Neural progenitor cell (in vitro differentiated cells): ENCODE results near the gene BBS5. TPM values are rescaled to one million over a fixed set of nuclear protein-coding genes. Genes with fewer than 3 reads are reported as not detected.

Experiments used
- DNase-seq: peaks from one replicate; pipeline ENCODE4 v3.0.0-alpha.2; 2016; ENCODE audit warnings: low spot score
- H2AFZ ChIP-seq: fragments of 200-600 bp; sonication (generic); replicated peaks from 2 replicates; pipeline ENCODE4 v1.6.1; 2016; ENCODE audit warnings: antibody characterized with exemption
- H3F3A ChIP-seq: fragments of 200-600 bp; sonication (generic); 2 replicates; pipeline ENCODE4 v1.6.1; 2016; ENCODE audit warnings: antibody characterized with exemption, low read depth
- H3K27ac ChIP-seq: fragments of 200-600 bp; sonication (generic); 2 replicates; pipeline ENCODE4 v1.5.1; 2016; ENCODE audit warnings: mild to moderate bottlenecking
- H3K27me3 ChIP-seq: fragments of 200-600 bp; sonication (generic); 2 replicates; pipeline ENCODE4 v1.6.1; 2016; ENCODE audit warnings: mild to moderate bottlenecking, moderate library complexity
- H3K36me3 ChIP-seq: fragments of 200-600 bp; sonication (generic); 2 replicates; pipeline ENCODE4 v1.5.1; 2016
- H3K4me1 ChIP-seq: fragments of 200-600 bp; sonication (generic); 2 replicates; pipeline ENCODE4 v1.6.1; 2016; ENCODE audit warnings: mixed run types
- H3K4me2 ChIP-seq: fragments of 200-600 bp; sonication (generic); 2 replicates; pipeline ENCODE4 v1.6.1; 2016
- H3K4me3 ChIP-seq: fragments of 200-600 bp; sonication (generic); 2 replicates; pipeline ENCODE4 v1.5.1; 2016
- H3K79me2 ChIP-seq: fragments of 200-600 bp; sonication (generic); 2 replicates; pipeline ENCODE4 v1.6.1; 2016; ENCODE audit warnings: low read depth
- H3K9ac ChIP-seq: fragments of 200-600 bp; sonication (generic); 2 replicates; pipeline ENCODE4 v1.6.1; 2016
- H3K9me3 ChIP-seq: fragments of 200-600 bp; sonication (generic); 2 replicates; pipeline ENCODE4 v1.5.1; 2016; ENCODE audit warnings: low read depth
- H4K20me1 ChIP-seq: fragments of 200-600 bp; sonication (generic); 2 replicates; pipeline ENCODE4 v1.6.1; 2016; ENCODE audit warnings: low read depth
- H3K27ac Mint-ChIP-seq: 3 replicates; pipeline ENCODE4 v1.8.0; 2021; ENCODE audit warnings: mixed read lengths
- H3K27me3 Mint-ChIP-seq: 2 replicates; pipeline ENCODE4 v1.8.0; 2022; ENCODE audit warnings: low read depth, mild to moderate bottlenecking, inconsistent platforms, moderate library complexity, mixed read lengths; ENCODE audit not compliant: insufficient read depth
- H3K36me3 Mint-ChIP-seq: 3 replicates; pipeline ENCODE4 v1.8.0; 2021; ENCODE audit warnings: mixed read lengths
- H3K4me1 Mint-ChIP-seq: 3 replicates; pipeline ENCODE4 v1.8.0; 2021; ENCODE audit warnings: mixed read lengths
- H3K4me3 Mint-ChIP-seq: 3 replicates; pipeline ENCODE4 v1.8.0; 2021; ENCODE audit warnings: mild to moderate bottlenecking, moderate library complexity, mixed read lengths
- H3K9me3 Mint-ChIP-seq: 3 replicates; pipeline ENCODE4 v1.8.0; 2020; ENCODE audit warnings: mixed read lengths
- EZH2 ChIP-seq: fragments of 200-600 bp; sonication (generic); IDR thresholded peaks from 2 replicates; pipeline ENCODE4 v1.6.1; 2017; ENCODE audit warnings: antibody characterized with exemption, mild to moderate bottlenecking, moderate library complexity
- EZH2phosphoT487 ChIP-seq: fragments of 200-600 bp; sonication (generic); IDR thresholded peaks from 2 replicates; pipeline ENCODE4 v1.6.1; 2017; ENCODE audit warnings: antibody characterized with exemption
- total RNA-seq: library from RNA; depleted of rRNA; stranded (reverse); fragments of >200 nt; gene quantifications from 2 replicates; pipeline ENCODE4 v1.2.3, GENCODE V29; 2015; ENCODE audit warnings: low replicate concordance
- TF ChIP-seq, protein P1 (sequence below): fragments of 200-600 bp; sonication (generic); IDR thresholded peaks from 2 replicates; pipeline ENCODE4 v1.5.1; 2017; ENCODE audit warnings: antibody characterized with exemption, mild to moderate bottlenecking

BBS5 gene
- total RNA-seq, 1 donor from 2014 or later, result 3.8 TPM

- Histone ChIP-seq H3K9ac (no peak overlapping the region), H3K4me1 (no peaks in the 10 kb centered on the region), H4K20me1 (no peaks in the 10 kb centered on the region), H2AFZ (no peak overlapping the region), H3K27me3 (no peaks in the 10 kb centered on the region), H3K27ac (no peak overlapping the region), H3F3A (peaks cover 16% of the 10 kb centered on the region), H3K9me3 (no peaks in the 10 kb centered on the region), H3K4me2 (no peak overlapping the region), H3K4me3 (no peak overlapping the region), H3K36me3 (no peaks in the 10 kb centered on the region), H3K79me2 (no peaks in the 10 kb centered on the region)
- H3K27me3 Mint-ChIP-seq, result no peaks in the 10 kb centered on the region
- H3K9me3 Mint-ChIP-seq, result peaks cover 2% of the 10 kb centered on the region
- no peaks in the 10 kb centered on the region for H3K36me3 Mint-ChIP-seq
- peak overlapping the region; percentile 30 for H3K27ac Mint-ChIP-seq
- no peaks in the 10 kb centered on the region for H3K4me1 Mint-ChIP-seq
- H3K4me3 Mint-ChIP-seq, result no peak overlapping the region
- TF ChIP-seq EZH2phosphoT487, result no peak
- TF ChIP-seq, protein P1, sequence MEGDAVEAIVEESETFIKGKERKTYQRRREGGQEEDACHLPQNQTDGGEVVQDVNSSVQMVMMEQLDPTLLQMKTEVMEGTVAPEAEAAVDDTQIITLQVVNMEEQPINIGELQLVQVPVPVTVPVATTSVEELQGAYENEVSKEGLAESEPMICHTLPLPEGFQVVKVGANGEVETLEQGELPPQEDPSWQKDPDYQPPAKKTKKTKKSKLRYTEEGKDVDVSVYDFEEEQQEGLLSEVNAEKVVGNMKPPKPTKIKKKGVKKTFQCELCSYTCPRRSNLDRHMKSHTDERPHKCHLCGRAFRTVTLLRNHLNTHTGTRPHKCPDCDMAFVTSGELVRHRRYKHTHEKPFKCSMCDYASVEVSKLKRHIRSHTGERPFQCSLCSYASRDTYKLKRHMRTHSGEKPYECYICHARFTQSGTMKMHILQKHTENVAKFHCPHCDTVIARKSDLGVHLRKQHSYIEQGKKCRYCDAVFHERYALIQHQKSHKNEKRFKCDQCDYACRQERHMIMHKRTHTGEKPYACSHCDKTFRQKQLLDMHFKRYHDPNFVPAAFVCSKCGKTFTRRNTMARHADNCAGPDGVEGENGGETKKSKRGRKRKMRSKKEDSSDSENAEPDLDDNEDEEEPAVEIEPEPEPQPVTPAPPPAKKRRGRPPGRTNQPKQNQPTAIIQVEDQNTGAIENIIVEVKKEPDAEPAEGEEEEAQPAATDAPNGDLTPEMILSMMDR, result no peak
- no peak for DNase-seq
These were observed 16.2 kb upstream of the BBS5 start for GRCh38 chr2:169462896-169463695.

- Mint-ChIP-seq H3K9me3 (peaks cover 2% of the 10 kb centered on the region), H3K27me3 (no peaks in the 10 kb centered on the region), H3K4me3 (no peak overlapping the region), H3K36me3 (no peaks in the 10 kb centered on the region), H3K27ac (no peak overlapping the region), H3K4me1 (no peaks in the 10 kb centered on the region)
- Histone ChIP-seq H3K4me2 (no peak overlapping the region), H3K9ac (no peak overlapping the region), H3K4me1 (no peaks in the 10 kb centered on the region), H3K27me3 (no peaks in the 10 kb centered on the region), H2AFZ (no peak overlapping the region), H3K27ac (no peak overlapping the region), H3F3A (peaks cover 25% of the 10 kb centered on the region), H3K79me2 (no peaks in the 10 kb centered on the region), H3K9me3 (no peaks in the 10 kb centered on the region), H3K36me3 (no peaks in the 10 kb centered on the region), H3K4me3 (no peak overlapping the region), H4K20me1 (no peaks in the 10 kb centered on the region)
- TF ChIP-seq EZH2phosphoT487 (no peak), EZH2 (no peak)
- TF ChIP-seq, protein P1, result no peak
- no peak for DNase-seq
These were observed 14.8 kb upstream of the BBS5 start for GRCh38 chr2:169464466-169464865.

DNA sequence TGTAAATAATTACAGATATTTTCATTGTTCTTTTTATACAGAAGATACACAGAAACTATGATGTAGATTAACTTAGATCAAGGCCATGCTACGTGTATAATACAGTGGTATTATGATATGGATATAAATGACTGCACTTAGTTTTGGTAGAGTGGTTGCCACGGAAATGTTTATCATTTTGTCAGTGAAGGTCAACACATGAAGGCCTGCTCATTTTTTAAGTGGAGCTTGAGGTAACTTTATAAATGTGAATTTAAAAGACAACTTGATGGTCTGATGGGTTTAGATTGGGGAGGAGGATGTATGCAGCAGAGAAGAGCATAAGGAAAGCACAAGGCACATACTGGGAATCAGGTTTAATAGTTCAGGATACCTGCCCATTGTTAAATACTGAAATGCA lies 14.4 kb upstream of the BBS5 start:
- H3K4me3 Mint-ChIP-seq, result no peak overlapping the region
- no peak overlapping the region for H3K9ac ChIP-seq
- H3K9me3 ChIP-seq, result no peaks in the 10 kb centered on the region
- H3K36me3 ChIP-seq, result no peaks in the 10 kb centered on the region
- H3K4me1 ChIP-seq, result no peaks in the 10 kb centered on the region
- H3K4me1 Mint-ChIP-seq, result no peaks in the 10 kb centered on the region
- no peaks in the 10 kb centered on the region for H3K36me3 Mint-ChIP-seq
- peaks cover 25% of the 10 kb centered on the region for H3F3A ChIP-seq
- DNase-seq, result no peak
- TF ChIP-seq EZH2 (no peak), EZH2phosphoT487 (no peak)
- TF ChIP-seq, protein P1, result no peak
- H3K27me3 ChIP-seq, result no peaks in the 10 kb centered on the region
- peaks cover 2% of the 10 kb centered on the region for H3K9me3 Mint-ChIP-seq
- H3K4me2 ChIP-seq, result no peak overlapping the region
- no peak overlapping the region for H3K27ac Mint-ChIP-seq
- H3K27ac ChIP-seq, result no peak overlapping the region
- no peak overlapping the region for H2AFZ ChIP-seq
- no peak overlapping the region for H3K4me3 ChIP-seq
- no peaks in the 10 kb centered on the region for H4K20me1 ChIP-seq
- H3K79me2 ChIP-seq, result no peaks in the 10 kb centered on the region
- no peaks in the 10 kb centered on the region for H3K27me3 Mint-ChIP-seq
